ENCODE data around the gene ARHGAP30.
"Not testable (repeated sequence)": the region's sequence is repeated elsewhere in the genome, so short reads cannot be mapped to it uniquely, and the experiment has no call there.

ARHGAP30 gene

DNA sequence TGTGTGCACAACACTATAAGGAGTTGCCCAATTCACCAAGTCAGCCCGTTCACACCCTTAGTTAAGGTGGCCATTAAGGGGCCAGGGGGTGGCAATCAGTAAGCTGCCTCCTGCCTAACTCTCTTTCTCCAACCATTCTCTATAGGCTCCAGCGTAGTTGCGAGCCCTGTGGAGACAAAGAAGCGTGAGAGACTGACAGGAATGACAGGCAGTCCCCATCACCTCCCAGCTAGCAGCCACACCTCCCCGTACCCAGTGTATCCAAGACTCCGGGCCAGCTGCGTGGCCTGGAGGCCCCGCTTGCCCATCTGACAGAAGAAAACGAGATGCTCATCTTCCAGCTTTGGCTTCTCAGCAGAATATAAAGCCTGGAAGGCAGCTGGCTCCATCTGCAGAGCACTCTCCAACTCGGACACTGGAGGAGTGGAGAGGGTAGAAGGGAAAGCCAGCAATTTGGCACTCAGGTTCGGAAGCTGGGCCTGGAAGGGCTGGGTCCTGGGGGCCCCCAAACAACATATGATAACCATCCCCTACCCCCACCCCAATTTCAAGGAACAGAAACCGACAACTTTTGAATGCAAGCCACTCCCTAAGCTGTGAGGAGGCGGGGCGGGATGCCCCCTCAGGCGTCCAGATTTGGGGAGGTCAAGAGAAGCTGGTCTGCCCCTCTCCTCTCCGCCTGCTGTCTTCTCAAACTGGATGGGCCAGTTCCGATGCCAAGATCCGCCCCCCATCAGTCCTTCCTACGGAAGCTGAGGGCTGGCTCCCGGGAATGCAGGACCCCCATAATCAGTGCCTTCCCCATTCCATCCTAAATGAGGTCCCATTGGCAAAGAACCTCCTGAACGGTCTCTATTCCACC lies 31.8 kb downstream of the ARHGAP30 start:
- no peak for DNase-seq

DNA sequence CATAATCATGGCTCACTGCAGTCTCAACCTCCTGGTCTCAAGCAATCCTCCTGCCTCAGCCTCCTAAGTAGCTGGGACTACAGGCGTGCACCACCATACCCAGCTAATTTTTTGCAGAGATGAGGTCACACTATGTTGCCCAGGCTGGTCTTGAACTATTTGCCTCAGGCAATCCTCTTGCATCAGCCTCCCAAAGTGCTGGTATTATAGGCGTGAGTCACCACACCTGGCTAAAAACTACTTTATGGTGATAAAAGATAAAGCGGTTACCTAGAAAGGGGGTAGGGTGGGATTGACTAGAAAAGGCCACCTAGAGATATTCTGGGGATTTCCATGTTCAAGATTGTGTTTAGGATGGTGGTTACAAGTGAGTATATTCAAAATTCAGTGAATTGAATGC lies 35.9 kb downstream of the ARHGAP30 start:
- DNase-seq = no peak

DNA sequence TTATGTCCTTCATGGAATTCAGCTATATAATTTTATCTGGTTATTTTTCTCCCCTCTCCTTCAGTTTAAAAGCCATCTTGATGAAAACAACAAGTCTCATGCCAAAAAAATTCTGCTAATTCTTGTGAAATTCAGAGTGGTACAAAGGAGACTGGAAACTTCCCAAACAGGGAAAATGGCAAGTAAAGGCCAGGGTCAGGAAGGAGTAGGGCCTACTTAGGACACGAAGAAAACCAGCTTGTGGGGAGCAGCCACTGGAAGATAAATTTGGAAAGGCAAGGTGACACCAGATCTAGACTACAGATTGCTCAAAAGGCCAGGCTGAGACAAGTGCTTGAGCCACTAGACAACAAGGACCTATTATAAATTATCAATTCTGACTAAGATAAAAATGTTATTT lies 37.3 kb downstream of the ARHGAP30 start:
- no peak for DNase-seq

DNA sequence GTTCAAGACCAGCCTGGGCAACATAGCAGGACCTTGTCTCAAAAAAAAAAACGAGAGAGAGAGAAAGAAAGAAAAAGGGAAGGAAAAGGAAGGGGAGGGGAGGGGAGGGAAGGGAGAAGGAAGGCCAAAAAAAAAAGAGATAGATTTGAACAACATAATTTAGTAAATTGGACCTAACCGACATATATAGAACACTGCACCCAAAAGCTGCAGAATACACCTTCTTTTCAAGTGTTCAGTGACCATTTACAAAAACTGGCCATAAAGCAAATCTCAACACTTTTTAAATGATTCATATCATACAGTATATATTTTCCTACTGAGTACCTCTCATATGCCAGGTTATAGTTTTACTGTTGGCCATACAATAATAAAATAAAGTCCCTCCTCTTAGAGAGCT lies 37.8 kb downstream of the ARHGAP30 start:
- DNase-seq = no peak

DNA sequence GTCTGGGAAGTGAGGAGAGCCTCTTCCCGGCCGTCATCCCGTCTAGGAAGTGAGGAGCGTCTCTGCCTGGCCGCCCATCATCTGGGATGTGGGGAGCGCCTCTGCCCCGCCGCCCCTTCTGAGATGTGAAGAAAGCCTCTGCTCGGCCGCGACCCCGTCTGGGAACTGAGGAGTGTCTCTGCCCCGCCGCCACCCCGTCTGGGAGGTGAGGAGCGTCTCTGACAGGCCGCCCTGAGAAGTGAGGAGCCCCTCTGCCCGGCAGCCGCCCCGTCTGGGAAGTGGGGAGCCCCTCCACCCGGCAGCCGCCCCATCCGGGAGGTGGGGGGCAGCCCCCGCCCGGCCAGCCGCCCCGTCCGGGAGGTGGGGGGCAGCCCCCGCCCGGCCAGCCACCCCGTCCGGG lies 40.2 kb downstream of the ARHGAP30 start:
- not testable (repeated sequence) for DNase-seq

DNA sequence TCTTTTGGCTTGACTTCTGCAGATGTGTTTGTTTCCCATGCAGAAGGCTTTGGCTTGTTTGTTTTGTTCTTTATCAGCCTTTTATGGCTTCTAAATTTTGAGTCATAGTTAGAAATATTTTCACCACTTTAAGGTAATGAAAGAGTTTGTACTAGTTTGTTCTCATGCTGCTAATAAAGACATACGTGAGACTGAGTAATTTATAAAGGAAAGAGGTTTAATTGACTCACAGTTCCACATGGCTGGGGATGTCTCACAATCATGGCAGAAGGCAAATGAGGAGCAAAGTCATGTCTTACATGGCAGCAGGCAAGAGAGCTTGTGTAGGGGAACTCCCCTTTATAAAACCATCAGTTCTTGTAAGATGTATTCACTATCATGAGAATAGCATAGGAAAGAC lies 42.7 kb downstream of the ARHGAP30 start:
- not testable (repeated sequence) for DNase-seq

DNA sequence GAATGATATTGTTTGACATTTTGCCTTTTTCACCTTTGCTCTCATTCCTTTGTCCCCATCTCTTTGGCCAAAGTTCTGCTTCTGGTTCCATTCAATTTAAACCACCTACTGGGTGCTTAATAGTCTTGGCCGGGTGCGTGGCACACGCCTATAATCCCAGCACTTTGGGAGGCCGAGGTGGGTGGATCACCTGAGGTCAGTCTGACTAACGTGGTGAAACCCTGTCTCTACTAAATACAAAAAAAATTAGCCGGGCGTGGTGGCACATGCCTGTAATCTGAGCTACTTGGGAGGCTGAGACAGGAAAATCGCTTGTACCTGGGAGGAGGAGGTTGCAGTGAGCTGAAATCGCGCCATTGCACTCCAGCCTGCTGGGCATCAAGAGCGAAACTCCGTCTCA lies 47.3 kb downstream of the ARHGAP30 start:
- DNase-seq = not testable (repeated sequence)

DNA sequence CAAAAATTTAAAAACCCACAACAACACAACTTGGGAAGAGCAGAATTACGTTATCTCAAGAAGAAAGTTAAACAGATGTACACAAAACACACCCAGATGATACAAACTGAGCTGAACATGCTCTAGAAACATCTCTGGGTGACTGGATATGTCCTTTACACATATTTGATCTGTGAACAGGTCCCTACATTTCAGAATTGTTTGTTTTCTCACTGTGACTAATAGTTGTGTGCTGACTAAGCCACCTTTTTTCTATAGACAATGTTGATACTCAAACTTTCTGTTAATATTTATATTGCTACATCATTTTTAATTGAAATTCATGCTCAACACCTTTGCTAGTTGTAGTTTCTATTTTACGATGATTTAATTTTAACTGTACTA lies 47.7 kb downstream of the ARHGAP30 start:
- DNase-seq = no peak

DNA sequence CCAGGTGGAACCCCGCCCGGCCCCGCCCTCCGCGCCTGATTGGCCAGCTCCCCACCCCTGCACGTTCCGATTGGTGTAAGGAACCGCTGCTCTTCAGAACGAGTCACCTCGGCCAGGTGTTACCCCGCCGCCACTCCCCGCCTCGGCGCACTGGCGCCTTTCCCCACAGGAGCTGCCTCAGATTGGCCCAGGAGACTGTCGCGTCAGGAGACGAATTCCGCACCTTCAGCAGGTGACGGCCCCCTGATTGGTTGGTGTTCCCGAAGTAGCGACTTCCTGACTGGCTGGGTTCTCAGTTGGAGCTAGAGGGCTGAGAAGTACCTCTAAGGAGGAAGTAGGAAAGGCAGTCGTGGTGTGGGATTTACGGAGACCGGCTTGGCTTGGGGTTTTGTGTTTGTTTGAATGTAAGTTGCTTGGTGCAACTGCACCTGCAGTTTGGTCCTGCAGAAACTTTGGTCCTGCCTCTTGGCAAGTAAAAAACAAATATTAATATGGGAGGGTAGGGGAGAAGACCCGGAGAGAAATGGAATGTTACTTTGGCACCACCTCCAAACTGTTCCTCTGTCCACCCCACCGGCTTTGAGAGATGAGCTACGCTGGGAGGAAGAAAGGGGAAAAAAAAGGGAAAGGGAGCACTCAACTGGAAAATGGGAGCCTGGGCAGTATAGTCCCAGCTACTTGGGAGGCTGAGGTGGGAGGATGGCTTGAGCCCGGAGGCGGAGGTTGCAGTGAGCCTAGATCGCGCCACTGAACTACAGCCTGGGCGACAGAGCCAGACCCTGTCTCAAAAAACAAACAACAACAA lies 48.3 kb downstream of the ARHGAP30 start:
- DNase-seq = peak; percentile 93 to 94

DNA sequence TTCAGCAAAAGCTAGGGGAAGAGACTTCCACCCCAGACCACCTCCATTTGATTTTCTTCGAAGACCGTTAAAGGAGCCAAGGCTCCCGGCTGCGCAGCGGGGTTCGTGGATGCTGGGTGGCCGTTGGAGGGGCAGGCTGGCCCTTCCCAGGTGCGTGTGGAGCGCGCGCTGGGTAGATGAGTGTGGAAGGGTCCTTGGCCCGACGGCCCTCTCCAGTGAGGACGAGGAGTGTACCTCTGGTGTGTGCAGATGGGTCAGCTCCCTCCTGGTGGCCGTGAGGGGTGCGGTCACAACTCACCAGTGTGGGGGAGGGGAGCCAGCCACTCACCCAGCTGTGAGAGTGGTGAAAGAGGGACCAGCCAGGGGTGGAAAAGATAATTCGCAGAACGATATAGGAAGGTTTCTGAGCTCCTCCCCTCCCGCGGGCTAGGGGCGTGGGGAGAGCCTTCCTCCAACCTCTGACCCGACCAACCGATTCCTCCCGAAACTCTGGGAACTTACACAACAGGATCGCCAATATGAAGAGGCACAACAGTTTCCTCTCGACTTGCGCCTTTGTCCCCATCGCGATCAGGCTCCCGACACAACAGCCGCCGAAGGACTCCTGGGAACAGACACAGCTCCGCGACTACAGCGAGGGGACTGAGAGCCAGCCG lies 49.1 kb downstream of the ARHGAP30 start, which contains the start of gene F11R:
Gene F11R (minus strand): TSS at position 644 of the 656 bp plus-strand sequence. CDS start 79 bp downstream, at position 565.
- DNase-seq = peak; percentile 78 to 81

DNA sequence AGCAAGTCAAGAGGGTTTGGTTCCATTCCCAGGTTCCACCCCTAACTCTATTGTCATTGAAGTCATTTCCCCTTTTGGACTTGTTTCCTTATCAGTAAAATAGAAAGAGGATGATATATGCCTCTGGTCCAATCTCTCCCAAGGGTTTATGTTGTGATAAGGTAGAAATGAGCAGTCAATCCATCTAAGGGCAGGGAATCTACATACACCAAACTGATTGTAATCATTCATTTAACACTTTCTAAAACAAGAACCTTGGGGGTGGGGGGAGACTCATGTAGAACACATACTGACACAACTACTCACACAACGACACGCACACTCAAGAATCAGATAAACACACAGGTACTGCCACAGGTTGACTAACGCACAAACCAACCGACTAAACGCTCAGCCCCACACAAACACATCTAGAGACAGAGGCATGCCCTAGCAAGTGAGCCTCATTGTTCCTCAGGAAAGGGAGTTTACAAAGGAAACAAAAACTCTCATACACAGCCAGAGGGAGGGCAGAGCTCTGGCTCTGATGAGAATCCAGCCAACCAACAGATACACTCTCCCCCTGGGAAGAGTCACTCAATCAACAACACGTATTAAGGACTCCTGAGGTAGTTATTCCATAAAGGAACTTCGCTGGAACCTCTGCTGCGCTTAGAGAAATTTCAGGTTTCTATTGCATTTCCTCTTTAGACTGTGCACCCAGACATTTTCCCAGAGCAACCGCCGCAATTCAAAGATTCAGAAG lies 49.8 kb downstream of the ARHGAP30 start:
- peak; percentile 44 to 59 for DNase-seq

DNA sequence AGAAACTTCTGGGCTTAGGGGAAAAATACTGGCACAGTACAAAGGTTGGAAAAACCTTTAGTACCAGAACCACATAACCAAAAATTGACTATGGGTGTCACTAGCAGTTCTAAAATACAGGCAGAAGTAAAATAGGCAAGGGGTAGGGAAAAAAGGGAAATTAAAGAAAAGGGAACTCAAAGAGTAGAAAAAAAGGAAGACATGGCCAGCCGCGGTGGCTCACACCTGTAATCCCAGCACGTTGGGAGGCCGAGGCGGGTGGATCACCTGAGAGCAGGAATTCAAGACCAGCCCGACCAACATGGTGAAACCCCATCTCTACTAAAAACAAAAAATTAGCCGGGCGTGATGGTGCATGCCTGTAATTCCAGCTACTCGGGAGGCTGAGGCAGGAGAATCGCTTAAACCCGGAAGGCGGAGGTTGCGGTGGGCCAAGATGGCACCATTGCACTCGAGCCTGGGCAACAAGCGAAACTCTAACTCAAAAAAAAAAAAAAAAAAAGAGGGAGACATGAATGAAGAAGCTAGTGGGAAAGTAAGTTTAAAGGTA lies 50.5 kb downstream of the ARHGAP30 start:
- peak in 1 of 2 experiments; percentile 20 for DNase-seq

DNA sequence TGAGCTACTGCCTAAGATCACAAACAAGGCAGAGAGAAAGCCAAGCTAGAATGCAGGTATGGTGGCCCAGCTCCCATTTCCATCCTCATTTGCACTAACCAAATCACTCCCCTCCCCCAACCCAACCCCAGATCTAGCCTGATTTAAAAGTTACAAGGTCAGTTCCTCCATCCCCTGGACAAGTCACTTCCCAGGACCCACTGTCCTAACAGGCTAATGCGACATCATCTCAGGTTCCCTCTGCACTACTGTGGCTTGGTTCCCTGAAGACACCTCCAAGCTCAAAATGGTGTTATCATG lies 51.1 kb downstream of the ARHGAP30 start:
- no peak for DNase-seq

DNA sequence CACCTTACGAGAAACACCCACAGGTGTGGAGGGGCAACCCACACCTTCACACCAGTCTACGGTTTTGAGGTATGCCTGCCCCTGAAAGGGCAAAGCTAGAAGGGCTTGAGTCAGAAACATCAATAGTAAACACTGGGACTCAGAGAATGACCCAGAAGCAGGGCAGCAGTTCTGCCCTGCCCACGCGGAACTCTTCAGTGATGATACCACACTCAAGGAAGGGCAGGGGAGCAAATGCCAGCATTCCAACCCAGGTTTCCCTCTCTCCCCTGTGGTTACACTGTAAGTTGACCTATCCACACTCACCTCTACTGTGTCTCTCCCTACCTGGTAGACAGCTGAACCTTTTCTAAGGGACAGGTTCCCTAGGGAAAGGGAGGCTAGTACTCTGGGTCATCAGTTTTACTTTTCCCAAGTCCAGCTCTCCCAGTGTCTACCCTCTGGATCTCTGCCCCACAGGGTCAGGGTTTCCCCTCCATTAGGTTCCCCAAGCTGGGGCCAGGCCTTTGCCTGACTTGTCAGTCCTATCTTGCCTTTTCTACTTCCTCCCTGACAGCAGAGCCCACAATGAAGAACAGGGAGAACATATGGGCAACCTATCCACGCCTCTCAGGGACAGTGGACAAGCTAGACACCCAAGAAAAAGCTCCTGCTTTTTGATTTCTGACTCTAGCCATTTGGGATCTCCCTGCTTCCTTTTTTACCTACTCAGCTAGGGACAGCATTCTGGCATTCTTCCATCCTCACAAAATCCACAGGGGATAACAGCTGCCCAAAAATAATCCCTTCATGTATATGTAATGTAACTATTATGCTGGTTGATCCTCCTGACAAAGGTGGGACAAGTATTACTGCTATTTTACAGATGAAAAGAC lies 51.7 kb downstream of the ARHGAP30 start:
- peak; percentile 13 to 14 for DNase-seq

DNA sequence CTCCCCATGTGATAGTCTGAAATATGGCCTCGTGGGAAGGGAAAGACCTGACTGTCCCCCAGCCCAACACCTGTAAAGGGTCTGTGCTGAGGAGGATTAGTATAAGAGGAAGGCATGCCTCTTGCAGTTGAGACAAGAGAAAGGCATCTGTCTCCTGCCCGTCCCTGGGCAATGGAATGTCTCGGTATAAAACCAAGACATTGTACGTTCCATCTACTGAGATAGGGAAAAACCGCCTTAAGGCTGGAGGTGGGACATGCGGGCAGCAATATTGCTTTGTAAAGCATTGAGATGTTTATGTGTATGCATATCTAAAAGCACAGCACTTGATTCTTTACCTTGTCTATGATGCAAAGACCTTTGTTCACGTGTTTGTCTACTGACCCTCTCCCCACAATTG lies 52.5 kb downstream of the ARHGAP30 start:
- not testable (repeated sequence) for DNase-seq

DNA sequence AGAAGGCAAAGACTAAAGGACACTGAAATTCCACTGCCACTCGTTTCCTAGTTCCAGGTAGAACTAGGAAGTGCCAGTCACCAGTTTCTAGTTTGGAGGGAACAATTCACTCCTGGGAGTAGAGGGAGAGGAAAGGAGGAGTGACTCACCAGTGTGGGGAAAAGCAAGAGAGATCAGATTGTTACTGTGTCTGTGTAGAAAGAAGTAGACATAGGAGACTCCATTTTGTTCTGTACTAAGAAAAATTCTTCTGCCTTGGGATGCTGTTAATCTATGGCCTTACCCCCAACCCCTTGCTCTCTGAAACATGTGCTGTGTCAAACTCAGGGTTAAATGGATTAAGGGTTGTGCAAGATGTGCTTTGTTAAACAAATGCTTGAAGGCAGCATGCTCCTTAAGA lies 53.0 kb downstream of the ARHGAP30 start:
- not testable (repeated sequence) for DNase-seq

DNA sequence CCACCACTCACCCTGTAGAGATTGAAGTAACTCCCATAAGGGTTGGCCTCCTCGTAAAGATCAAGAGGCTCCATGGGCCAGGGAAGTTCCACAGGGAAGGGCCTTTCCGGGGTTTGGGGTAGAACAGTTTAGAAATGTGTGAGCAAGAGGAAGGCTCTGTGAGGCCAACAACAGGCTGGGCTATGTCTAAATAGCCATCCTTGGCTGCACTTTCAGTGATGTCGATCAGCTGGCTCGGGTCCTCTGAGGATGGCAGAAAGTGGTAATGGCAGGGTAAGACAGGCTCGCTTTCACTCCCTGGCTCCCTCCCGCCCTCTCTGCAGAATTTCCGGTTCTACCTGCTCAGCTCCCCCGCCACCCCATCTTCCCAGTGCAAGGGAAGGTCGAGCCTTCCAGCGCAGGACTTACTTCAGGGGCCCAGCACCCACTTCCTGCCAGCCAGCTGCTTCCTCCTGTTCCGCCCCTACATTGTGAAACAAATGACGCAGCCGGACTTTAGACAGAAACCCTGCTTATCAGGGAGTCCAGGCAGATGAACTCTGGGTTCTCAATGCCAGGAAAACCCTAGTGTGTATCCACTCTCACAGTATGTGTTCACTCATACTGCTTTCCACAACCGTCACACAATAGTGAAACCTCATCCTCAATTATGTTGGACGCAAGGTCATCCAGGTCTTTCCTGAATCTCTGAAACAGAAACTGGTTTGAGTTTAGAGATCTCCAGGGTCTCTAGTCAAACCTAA lies 56.0 kb downstream of the ARHGAP30 start:
- DNase-seq = peak; percentile 98

DNA sequence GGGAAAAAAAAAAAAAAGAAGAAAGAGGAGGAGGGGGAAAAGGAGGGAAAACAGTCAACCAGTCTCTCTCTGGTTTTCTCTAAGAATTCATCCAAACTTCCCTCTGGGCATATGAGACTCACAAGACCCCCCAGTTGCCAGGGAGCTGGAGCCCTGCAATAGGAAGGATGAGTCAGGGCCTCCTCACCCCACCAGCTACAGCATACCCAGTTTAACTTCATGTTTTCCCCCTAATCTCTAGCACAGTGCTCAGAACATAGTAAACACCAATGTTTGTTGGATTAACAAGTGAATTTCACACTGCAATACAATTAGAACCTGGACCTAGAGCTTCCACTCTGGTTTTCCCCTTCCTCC lies 56.6 kb downstream of the ARHGAP30 start:
- peak; percentile 73 to 82 for DNase-seq

DNA sequence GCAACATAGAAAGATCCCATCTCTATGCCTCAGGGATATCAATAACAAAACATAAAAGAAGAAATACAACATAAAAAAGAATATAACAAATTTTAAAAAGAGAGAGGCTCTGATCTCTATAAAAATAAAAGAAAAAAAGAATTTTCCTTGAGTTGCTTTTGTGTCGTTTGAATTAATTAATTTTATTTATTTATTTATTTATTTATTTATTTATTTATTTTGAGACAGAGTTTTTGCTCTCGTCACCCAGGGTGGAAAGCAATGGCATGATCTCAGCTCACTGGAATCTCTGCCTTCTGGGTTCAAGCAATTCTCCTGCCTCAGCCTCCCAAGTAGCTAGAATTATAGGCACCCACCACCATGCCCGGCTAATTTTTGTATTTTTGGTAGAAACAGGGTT lies 57.3 kb downstream of the ARHGAP30 start:
- DNase-seq = no peak

DNA sequence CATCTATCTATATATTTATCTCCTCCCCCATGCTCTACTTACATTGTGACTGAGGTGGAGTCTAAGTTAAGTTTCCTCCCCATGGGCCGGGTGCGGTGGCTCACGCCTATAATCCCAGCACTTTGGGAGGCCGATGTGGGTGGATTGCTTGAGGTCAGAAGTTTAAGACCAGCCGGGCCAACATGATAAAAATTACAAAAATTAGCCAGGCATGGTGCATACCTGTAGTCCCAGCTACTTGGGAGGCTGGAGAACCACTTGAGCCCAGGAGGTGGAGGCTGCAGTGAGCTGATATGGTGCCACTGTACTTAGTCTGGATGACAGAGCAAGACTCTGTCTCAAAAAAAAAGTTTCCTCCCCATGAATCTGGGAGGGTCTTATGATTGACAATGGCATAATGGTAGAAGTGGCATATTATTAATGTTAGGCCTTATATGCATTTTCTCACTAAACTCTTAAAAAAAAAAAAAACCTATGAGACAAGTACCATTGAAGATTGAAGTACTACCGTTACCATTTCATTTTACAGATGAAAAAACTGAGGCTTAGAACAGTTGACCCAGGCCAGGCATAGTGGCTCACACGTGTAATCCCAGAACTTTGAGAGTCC lies 60.0 kb downstream of the ARHGAP30 start:
- no peak for DNase-seq
